CD4-positive, alpha-beta memory T cell (primary cell): ENCODE measurements around the gene FADS3. TPM values are rescaled to one million over a fixed set of nuclear protein-coding genes. Genes with fewer than 3 reads are reported as not detected.

Experiments
- CTCF ChIA-PET: fragments of 350-600 bp; sonication (Branson Sonifier 250); formaldehyde crosslinking; loops from one replicate; lab custom pipeline; 2021; ENCODE audit warnings: inconsistent platforms; ENCODE audit not compliant: partially characterized antibody; lab: Charles Lee
- POLR2A ChIA-PET: fragments of 350-600 bp; sonication (Branson Sonifier 250); formaldehyde crosslinking; loops from one replicate; lab custom pipeline; 2021; ENCODE audit not compliant: partially characterized antibody; lab: Charles Lee
- DNase-seq, 5 donors: peaks; one replicate each; pipeline versions ENCODE4 v3.0.0 to v3.0.0-alpha.2; 2020 to 2022; ENCODE audit warnings: mixed read lengths in 1 of 5
- H3K27ac ChIP-seq: one replicate; pipeline ENCODE4 v1.7.0; 2013; ENCODE audit warnings: low read depth, low read length
- H3K27me3 ChIP-seq: 2 replicates; pipeline ENCODE4 v1.7.0; 2013; ENCODE audit warnings: mild to moderate bottlenecking, low read length, moderate library complexity; ENCODE audit not compliant: insufficient read depth
- H3K36me3 ChIP-seq: 2 replicates; pipeline ENCODE4 v1.7.0; 2013; ENCODE audit warnings: mild to moderate bottlenecking, low read length, moderate library complexity; ENCODE audit not compliant: insufficient read depth
- H3K4me1 ChIP-seq: 2 replicates; pipeline ENCODE4 v1.7.0; 2013; ENCODE audit warnings: mild to moderate bottlenecking, low read length, moderate library complexity; ENCODE audit not compliant: insufficient read depth
- H3K4me3 ChIP-seq, 2 donors: one replicate each; pipeline ENCODE4 v1.7.0; 2013; ENCODE audit warnings: low read length in 2 of 2, mild to moderate bottlenecking in 1 of 2
- H3K9me3 ChIP-seq, 2 donors: one replicate each; pipeline ENCODE4 v1.7.0; 2013; ENCODE audit warnings: low read length in 2 of 2, control low read depth in 1 of 2; ENCODE audit not compliant: control insufficient read depth in 1 of 2
- H3K27ac Mint-ChIP-seq, 7 donors: one replicate each; pipeline ENCODE4 v1.8.0; 2020 to 2021; ENCODE audit warnings: mixed read lengths in 7 of 7, mild to moderate bottlenecking in 6 of 7, inconsistent platforms in 3 of 7, moderate library complexity in 3 of 7
- H3K27me3 Mint-ChIP-seq, 2 donors: one replicate each; pipeline ENCODE4 v1.8.0; 2020 to 2021; ENCODE audit warnings: mixed read lengths in 2 of 2
- H3K36me3 Mint-ChIP-seq, 2 donors: one replicate each; pipeline ENCODE4 v1.8.0; 2020 to 2021; ENCODE audit warnings: mixed read lengths in 2 of 2, inconsistent platforms in 1 of 2, mild to moderate bottlenecking in 1 of 2
- H3K4me1 Mint-ChIP-seq, 4 donors: one replicate each; pipeline ENCODE4 v1.8.0; 2020 to 2021; ENCODE audit warnings: mixed read lengths in 4 of 4, mild to moderate bottlenecking in 1 of 4
- H3K4me3 Mint-ChIP-seq, 8 donors: one replicate each; pipeline ENCODE4 v1.8.0; 2020 to 2021; ENCODE audit warnings: mixed read lengths in 8 of 8, mild to moderate bottlenecking in 7 of 8, moderate library complexity in 6 of 8, inconsistent platforms in 3 of 8
- H3K9me3 Mint-ChIP-seq, 8 donors: one replicate each; pipeline ENCODE4 v1.8.0; 2020 to 2021; ENCODE audit warnings: mixed read lengths in 8 of 8, mild to moderate bottlenecking in 5 of 8, inconsistent platforms in 3 of 8, moderate library complexity in 1 of 8
- intact Hi-C: fragments of 100-400 bp; cut with micrococcal nuclease; formaldehyde crosslinking; loops from one replicate; pipeline ENCODE4 v1.15.1; 2023
- polyA plus RNA-seq, 2 donors: library from polyadenylated mRNA; unstranded; fragments of 300-500 nt; fragmentation: Illumina TruSeq; gene quantifications; one replicate each; pipeline ENCODE4 v1.2.3, GENCODE V29; 2021
- total RNA-seq, 2 experiments: library from RNA; stranded (reverse); gene quantifications; one replicate each; pipeline ENCODE4 v1.2.3, GENCODE V29; 2021

The FADS3 gene
- total and polyA plus RNA-seq, 4 experiments from 2014 or later, result 2.9 to 7.8 (median 4.4) TPM

- Mint-ChIP-seq H3K27ac (peak overlapping the region in 5 of 7 donors; percentile 27 to 98 (median 60)), H3K27me3 (peaks cover 8 to 11% of the 10 kb centered on the region in 2 donors), H3K36me3 (no peaks in the 10 kb centered on the region), H3K4me1 (peaks cover 13 to 36% (median 26%) of the 10 kb centered on the region in 4 donors), H3K4me3 (peak overlapping the region in 3 of 8 donors; percentile 59 to 72 (median 69)), H3K9me3 (no peaks in the 10 kb centered on the region)
- no peak overlapping the region for H3K4me3 ChIP-seq
- ChIA-PET POLR2A (interaction anchor here (1.3 to 2.2 kb wide), 3 partner anchors 18 to 135 kb away, joined by 3 to 22 read pairs (median 6); partner anchors contain the start of genes FADS1 and FTH1), CTCF (interaction anchor here (0.6 to 2.4 kb wide), 2 partner anchors 37 to 40 kb away, joined by 3 to 12 read pairs; no protein-coding TSS in a partner anchor)
- H3K27me3 ChIP-seq, result peaks cover 3% of the 10 kb centered on the region
- peaks cover 25% of the 10 kb centered on the region for H3K4me1 ChIP-seq
- intact Hi-C loops, result no loop called here
- H3K9me3 ChIP-seq, result no peaks in the 10 kb centered on the region
- no peak overlapping the region for H3K27ac ChIP-seq
- no peaks in the 10 kb centered on the region for H3K36me3 ChIP-seq
- DNase-seq, result no peak
These were observed 57.4 kb downstream of the FADS3 start for GRCh38 chr11:61833926-61834277.

- peak overlapping the region in 3 of 8 donors; percentile 23 to 72 (median 69) for H3K4me3 Mint-ChIP-seq
- H3K36me3 ChIP-seq, result no peaks in the 10 kb centered on the region
- intact Hi-C loops, result no loop called here
- ChIA-PET CTCF (interaction anchor here (2.4 kb wide), 1 partner anchor 36 kb away, joined by 12 read pairs; no protein-coding TSS in a partner anchor), POLR2A (interaction anchor here (1.3 to 2.2 kb wide), 3 partner anchors 18 to 135 kb away, joined by 3 to 22 read pairs (median 6); partner anchors contain the start of genes FADS1 and FTH1)
- H3K4me3 ChIP-seq, result no peak overlapping the region
- peaks cover 28% of the 10 kb centered on the region for H3K4me1 ChIP-seq
- no peaks in the 10 kb centered on the region for H3K9me3 Mint-ChIP-seq
- H3K27ac ChIP-seq, result no peak overlapping the region
- peaks cover 3% of the 10 kb centered on the region for H3K27me3 ChIP-seq
- peaks cover 15 to 40% (median 27%) of the 10 kb centered on the region in 4 donors for H3K4me1 Mint-ChIP-seq
- DNase-seq, result peak in 1 of 5 donors; percentile 64
- no peaks in the 10 kb centered on the region for H3K36me3 Mint-ChIP-seq
- H3K9me3 ChIP-seq, result no peaks in the 10 kb centered on the region
- H3K27me3 Mint-ChIP-seq, result peaks cover 9 to 11% of the 10 kb centered on the region in 2 donors
- peak overlapping the region in 3 of 7 donors; percentile 25 to 98 (median 83) for H3K27ac Mint-ChIP-seq
These were observed 57.9 kb downstream of the FADS3 start for GRCh38 chr11:61833471-61833870.

- Mint-ChIP-seq H3K36me3 (no peaks in the 10 kb centered on the region), H3K27ac (peak overlapping the region in 2 of 7 donors; percentile 47 to 98), H3K9me3 (no peaks in the 10 kb centered on the region), H3K27me3 (peaks cover 9 to 11% of the 10 kb centered on the region in 2 donors), H3K4me1 (peaks cover 15 to 47% (median 30%) of the 10 kb centered on the region in 4 donors), H3K4me3 (no peak overlapping the region)
- intact Hi-C loops, result no loop called here
- no peak for DNase-seq
- Histone ChIP-seq H3K36me3 (no peaks in the 10 kb centered on the region), H3K4me3 (no peak overlapping the region), H3K27me3 (peaks cover 3% of the 10 kb centered on the region), H3K9me3 (no peaks in the 10 kb centered on the region), H3K27ac (no peak overlapping the region), H3K4me1 (peaks cover 33% of the 10 kb centered on the region)
- ChIA-PET CTCF (no interaction called here), POLR2A (no interaction called here)
These were observed 58.6 kb downstream of the FADS3 start for GRCh38 chr11:61832754-61833153.

- no peak overlapping the region for H3K4me3 Mint-ChIP-seq
- Histone ChIP-seq H3K36me3 (no peaks in the 10 kb centered on the region), H3K4me3 (no peak overlapping the region), H3K4me1 (peaks cover 39% of the 10 kb centered on the region), H3K27ac (no peak overlapping the region), H3K9me3 (no peaks in the 10 kb centered on the region), H3K27me3 (peaks cover 3% of the 10 kb centered on the region)
- peaks cover 15 to 48% (median 31%) of the 10 kb centered on the region in 4 donors for H3K4me1 Mint-ChIP-seq
- CTCF ChIA-PET, result no interaction called here
- POLR2A ChIA-PET, result no interaction called here
- intact Hi-C loops, result no loop called here
- peaks cover 9 to 12% of the 10 kb centered on the region in 2 donors for H3K27me3 Mint-ChIP-seq
- H3K9me3 Mint-ChIP-seq, result no peaks in the 10 kb centered on the region
- no peak overlapping the region for H3K27ac Mint-ChIP-seq
- no peak for DNase-seq
- no peaks in the 10 kb centered on the region for H3K36me3 Mint-ChIP-seq
These were observed 59.1 kb downstream of the FADS3 start for GRCh38 chr11:61832207-61832606.

GRCh38 chr11:61830237-61831105 lies 60.9 kb downstream of the FADS3 start:
- Histone ChIP-seq H3K9me3 (no peaks in the 10 kb centered on the region), H3K4me3 (no peak overlapping the region), H3K27me3 (peaks cover 3% of the 10 kb centered on the region), H3K4me1 (peaks cover 39% of the 10 kb centered on the region), H3K27ac (no peak overlapping the region), H3K36me3 (no peaks in the 10 kb centered on the region)
- Mint-ChIP-seq H3K4me3 (peak overlapping the region in 4 of 8 donors; percentile 7 to 76 (median 16)), H3K27me3 (peaks cover 13 to 20% of the 10 kb centered on the region in 2 donors), H3K27ac (peak overlapping the region in 2 of 7 donors; percentile 19 to 59), H3K9me3 (no peaks in the 10 kb centered on the region), H3K4me1 (peaks cover 16 to 49% (median 31%) of the 10 kb centered on the region in 4 donors), H3K36me3 (no peaks in the 10 kb centered on the region)
- POLR2A ChIA-PET, result interaction anchor here (2.8 kb wide), 1 partner anchor 15 kb away, joined by 19 read pairs; the partner anchor contains the start of gene FADS1
- DNase-seq, result no peak
- CTCF ChIA-PET, result interaction anchor here (0.8 to 1.0 kb wide), 2 partner anchors 68 to 277 kb away, joined by 3 to 4 read pairs; no protein-coding TSS in a partner anchor
- intact Hi-C loops, result no loop called here

- peak overlapping the region in 4 of 8 donors; percentile 42 to 89 (median 74) for H3K4me3 Mint-ChIP-seq
- H3K27me3 Mint-ChIP-seq, result peaks cover 13 to 20% of the 10 kb centered on the region in 2 donors
- Histone ChIP-seq H3K4me3 (no peak overlapping the region), H3K27ac (no peak overlapping the region), H3K9me3 (no peaks in the 10 kb centered on the region), H3K27me3 (peaks cover 3% of the 10 kb centered on the region), H3K4me1 (peaks cover 34% of the 10 kb centered on the region), H3K36me3 (no peaks in the 10 kb centered on the region)
- peak overlapping the region in 1 of 7 donors; percentile 85 for H3K27ac Mint-ChIP-seq
- H3K4me1 Mint-ChIP-seq, result peaks cover 14 to 44% (median 28%) of the 10 kb centered on the region in 4 donors
- ChIA-PET CTCF (interaction anchor here (1.4 kb wide), 1 partner anchor 14 kb away, joined by 8 read pairs; the partner anchor contains the start of gene FADS1), POLR2A (interaction anchor here (2.8 kb wide), 1 partner anchor 14 kb away, joined by 19 read pairs; the partner anchor contains the start of gene FADS1)
- no peaks in the 10 kb centered on the region for H3K9me3 Mint-ChIP-seq
- H3K36me3 Mint-ChIP-seq, result no peaks in the 10 kb centered on the region
- DNase-seq, result no peak
- intact Hi-C loops, result no loop called here
These were observed 61.5 kb downstream of the FADS3 start for GRCh38 chr11:61829806-61830205.
